Measurements from ENCODE around the gene ACBD6. TPM values are rescaled to one million over a fixed set of nuclear protein-coding genes. Genes with fewer than 3 reads are reported as not detected.

Gene ACBD6
- total and polyA plus RNA-seq, 10 of the 15 experiments (the other 5 are each of a cell fraction or from before 2014, with no cell fraction given): 15.0 to 67.3 (median 55.0) TPM

DNA sequence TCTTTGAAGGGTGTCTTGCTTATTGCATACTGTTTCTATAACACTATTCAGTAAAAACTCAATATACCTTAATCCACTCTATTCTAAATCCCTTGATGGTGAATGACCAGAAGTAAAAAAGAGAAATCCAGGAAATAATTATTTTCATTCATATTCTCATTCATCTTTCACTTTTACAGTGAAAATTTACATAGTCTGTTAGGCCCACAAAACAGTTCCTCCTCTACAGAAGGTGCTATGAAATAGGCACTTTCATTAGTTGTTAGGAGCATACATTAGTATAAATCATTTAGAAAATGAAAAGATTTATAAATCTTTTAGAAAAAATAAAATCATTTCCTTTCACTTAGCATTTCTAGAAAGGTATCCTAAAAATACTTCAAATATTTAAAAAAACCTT is 157.2 kb downstream of the ACBD6 start (continued):
- TF ChIP-seq, protein P1, sequence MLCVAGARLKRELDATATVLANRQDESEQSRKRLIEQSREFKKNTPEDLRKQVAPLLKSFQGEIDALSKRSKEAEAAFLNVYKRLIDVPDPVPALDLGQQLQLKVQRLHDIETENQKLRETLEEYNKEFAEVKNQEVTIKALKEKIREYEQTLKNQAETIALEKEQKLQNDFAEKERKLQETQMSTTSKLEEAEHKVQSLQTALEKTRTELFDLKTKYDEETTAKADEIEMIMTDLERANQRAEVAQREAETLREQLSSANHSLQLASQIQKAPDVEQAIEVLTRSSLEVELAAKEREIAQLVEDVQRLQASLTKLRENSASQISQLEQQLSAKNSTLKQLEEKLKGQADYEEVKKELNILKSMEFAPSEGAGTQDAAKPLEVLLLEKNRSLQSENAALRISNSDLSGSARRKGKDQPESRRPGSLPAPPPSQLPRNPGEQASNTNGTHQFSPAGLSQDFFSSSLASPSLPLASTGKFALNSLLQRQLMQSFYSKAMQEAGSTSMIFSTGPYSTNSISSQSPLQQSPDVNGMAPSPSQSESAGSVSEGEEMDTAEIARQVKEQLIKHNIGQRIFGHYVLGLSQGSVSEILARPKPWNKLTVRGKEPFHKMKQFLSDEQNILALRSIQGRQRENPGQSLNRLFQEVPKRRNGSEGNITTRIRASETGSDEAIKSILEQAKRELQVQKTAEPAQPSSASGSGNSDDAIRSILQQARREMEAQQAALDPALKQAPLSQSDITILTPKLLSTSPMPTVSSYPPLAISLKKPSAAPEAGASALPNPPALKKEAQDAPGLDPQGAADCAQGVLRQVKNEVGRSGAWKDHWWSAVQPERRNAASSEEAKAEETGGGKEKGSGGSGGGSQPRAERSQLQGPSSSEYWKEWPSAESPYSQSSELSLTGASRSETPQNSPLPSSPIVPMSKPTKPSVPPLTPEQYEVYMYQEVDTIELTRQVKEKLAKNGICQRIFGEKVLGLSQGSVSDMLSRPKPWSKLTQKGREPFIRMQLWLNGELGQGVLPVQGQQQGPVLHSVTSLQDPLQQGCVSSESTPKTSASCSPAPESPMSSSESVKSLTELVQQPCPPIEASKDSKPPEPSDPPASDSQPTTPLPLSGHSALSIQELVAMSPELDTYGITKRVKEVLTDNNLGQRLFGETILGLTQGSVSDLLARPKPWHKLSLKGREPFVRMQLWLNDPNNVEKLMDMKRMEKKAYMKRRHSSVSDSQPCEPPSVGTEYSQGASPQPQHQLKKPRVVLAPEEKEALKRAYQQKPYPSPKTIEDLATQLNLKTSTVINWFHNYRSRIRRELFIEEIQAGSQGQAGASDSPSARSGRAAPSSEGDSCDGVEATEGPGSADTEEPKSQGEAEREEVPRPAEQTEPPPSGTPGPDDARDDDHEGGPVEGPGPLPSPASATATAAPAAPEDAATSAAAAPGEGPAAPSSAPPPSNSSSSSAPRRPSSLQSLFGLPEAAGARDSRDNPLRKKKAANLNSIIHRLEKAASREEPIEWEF (IDR thresholded peaks at IDR 0.05; ENCODE audit: insufficient replicate concordance, low read depth, low read length): no peak
- TF ChIP-seq POLR2AphosphoS2 (IDR thresholded peaks at IDR 0.05; ENCODE audit: low read depth, low read length): no peak
- TF ChIP-seq, protein P2, sequence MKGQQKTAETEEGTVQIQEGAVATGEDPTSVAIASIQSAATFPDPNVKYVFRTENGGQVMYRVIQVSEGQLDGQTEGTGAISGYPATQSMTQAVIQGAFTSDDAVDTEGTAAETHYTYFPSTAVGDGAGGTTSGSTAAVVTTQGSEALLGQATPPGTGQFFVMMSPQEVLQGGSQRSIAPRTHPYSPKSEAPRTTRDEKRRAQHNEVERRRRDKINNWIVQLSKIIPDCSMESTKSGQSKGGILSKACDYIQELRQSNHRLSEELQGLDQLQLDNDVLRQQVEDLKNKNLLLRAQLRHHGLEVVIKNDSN (IDR thresholded peaks at IDR 0.05; ENCODE audit: borderline replicate concordance, extremely low read length, insufficient read depth, low read depth, low read length): no peak

All from GM12878 (cell line).